Trophoblast cell (in vitro differentiated cells and primary cell): ENCODE data around the gene CABP4.
A peak's percentile ranks its signal among the peaks of the same experiment; 100 is the strongest.

Experiments
- DNase-seq, 2 donors: peaks; one replicate each; pipeline ENCODE4 v3.0.0-alpha.2; 2016
- H2AFZ ChIP-seq: 2 replicates; pipeline ENCODE4 v1.6.1; 2013; ENCODE audit warnings: low read length, moderate library complexity, mild to moderate bottlenecking; ENCODE audit not compliant: insufficient read depth, poor library complexity
- H2AK5ac ChIP-seq: 2 replicates; pipeline ENCODE4 v1.6.1; 2013; ENCODE audit warnings: mild to moderate bottlenecking, low read length
- H2BK120ac ChIP-seq: 2 replicates; pipeline ENCODE4 v1.6.1; 2013; ENCODE audit warnings: low read length, mild to moderate bottlenecking, moderate library complexity; ENCODE audit not compliant: insufficient read depth, poor library complexity
- H2BK12ac ChIP-seq: 2 replicates; pipeline ENCODE4 v1.6.1; 2013; ENCODE audit warnings: mild to moderate bottlenecking, low read length, moderate library complexity
- H2BK5ac ChIP-seq: 2 replicates; pipeline ENCODE4 v1.6.1; 2013; ENCODE audit warnings: low read length, low read depth, moderate library complexity, mild to moderate bottlenecking; ENCODE audit not compliant: poor library complexity
- H3K14ac ChIP-seq: 2 replicates; pipeline ENCODE4 v1.6.1; 2013; ENCODE audit warnings: mild to moderate bottlenecking, low read length
- H3K18ac ChIP-seq: 2 replicates; pipeline ENCODE4 v1.6.1; 2013; ENCODE audit warnings: mild to moderate bottlenecking, low read length
- H3K23ac ChIP-seq: 2 replicates; pipeline ENCODE4 v1.6.1; 2013; ENCODE audit warnings: low read length
- H3K27ac ChIP-seq: 2 replicates; pipeline ENCODE4 v1.5.1; 2013; ENCODE audit warnings: low read depth, mild to moderate bottlenecking, inconsistent platforms, low read length, moderate library complexity
- H3K27me3 ChIP-seq: 2 replicates; pipeline ENCODE4 v1.6.1; 2013; ENCODE audit warnings: inconsistent platforms, mild to moderate bottlenecking, low read length, moderate library complexity; ENCODE audit not compliant: insufficient read depth
- H3K36me3 ChIP-seq, 2 experiments: 1 replicate in 1 of 2; 2 replicates in 1 of 2; pipeline ENCODE4 v1.6.1; 2013; ENCODE audit warnings: low read length in 2 of 2, mild to moderate bottlenecking in 2 of 2, moderate library complexity in 1 of 2; ENCODE audit not compliant: insufficient read depth in 2 of 2, control insufficient read depth in 1 of 2
- H3K4ac ChIP-seq: 2 replicates; pipeline ENCODE4 v1.6.1; 2013; ENCODE audit warnings: low read depth, mild to moderate bottlenecking, low read length, moderate library complexity
- H3K4me1 ChIP-seq, 2 experiments: 1 replicate in 1 of 2; 2 replicates in 1 of 2; pipeline ENCODE4 v1.6.1; 2013; ENCODE audit warnings: low read length in 2 of 2, mild to moderate bottlenecking in 2 of 2, moderate library complexity in 1 of 2; ENCODE audit not compliant: insufficient read depth in 2 of 2, control insufficient read depth in 1 of 2
- H3K4me2 ChIP-seq: 2 replicates; pipeline ENCODE4 v1.6.1; 2013; ENCODE audit warnings: inconsistent platforms, mild to moderate bottlenecking, low read length, moderate library complexity
- H3K4me3 ChIP-seq: 2 replicates; pipeline ENCODE4 v1.5.1; 2013; ENCODE audit warnings: mild to moderate bottlenecking, low read depth, low read length, inconsistent platforms
- H3K79me1 ChIP-seq: one replicate; pipeline ENCODE4 v1.6.1; 2013; ENCODE audit warnings: low read length
- H3K79me2 ChIP-seq: 2 replicates; pipeline ENCODE4 v1.6.1; 2013; ENCODE audit warnings: low read length, mild to moderate bottlenecking; ENCODE audit not compliant: control insufficient read depth, insufficient read depth, poor library complexity
- H3K9ac ChIP-seq: 2 replicates; pipeline ENCODE4 v1.6.1; 2013; ENCODE audit warnings: mild to moderate bottlenecking, low read length
- H3K9me3 ChIP-seq: 2 replicates; pipeline ENCODE4 v1.6.1; 2013; ENCODE audit warnings: low read depth, mild to moderate bottlenecking, control low read depth, inconsistent platforms, low read length; ENCODE audit not compliant: insufficient read depth
- H4K12ac ChIP-seq: 2 replicates; pipeline ENCODE4 v1.6.1; 2013; ENCODE audit warnings: low read depth, mild to moderate bottlenecking, low read length, moderate library complexity
- H4K8ac ChIP-seq: 2 replicates; pipeline ENCODE4 v1.6.1; 2013; ENCODE audit warnings: low read depth, mild to moderate bottlenecking, low read length, moderate library complexity
- H4K91ac ChIP-seq: one replicate; pipeline ENCODE4 v1.6.1; 2013; ENCODE audit warnings: low read depth, mild to moderate bottlenecking, low read length, moderate library complexity
- WGBS: extraction: QIAGEN DNeasy Blood & Tissue Kit; methylation state at CpG from one replicate; pipeline ENCODE4 v1.1.7; 2013; ENCODE audit warnings: missing lambda C conversion rate; ENCODE audit not compliant: insufficient read length, insufficient coverage; ENCODE audit errors: extremely low coverage; 5-methylcytosine and 5-hydroxymethylcytosine counted together

CABP4 gene

GRCh38 chr11:67452141-67452952 lies 2.8 kb upstream of the CABP4 start, which contains the start of gene GPR152:
GPR152 (minus strand) TSS chr11:67452729; CDS start chr11:67452724, 5 bp downstream.
- no peak for DNase-seq
- Histone ChIP-seq H4K91ac (no peak within 1 kb of the TSS), H3K27ac (no peak within 1 kb of the TSS), H3K4me2 (no peak within 1 kb of the TSS), H3K36me3 (no peaks in the 10 kb centered on the region), H3K27me3 (no peaks in the 10 kb centered on the region), H3K9me3 (peaks cover 4% of the 10 kb centered on the region), H3K4me3 (no peak within 1 kb of the TSS), H3K4me1 (no peaks in the 10 kb centered on the region), H4K12ac (no peak within 1 kb of the TSS), H2BK120ac (no peak within 1 kb of the TSS), H3K14ac (no peak within 1 kb of the TSS), H3K18ac (no peak within 1 kb of the TSS), H3K79me1 (peaks cover 2% of the 10 kb centered on the region), H3K23ac (no peak within 1 kb of the TSS), H2BK12ac (no peak within 1 kb of the TSS), H3K9ac (no peak within 1 kb of the TSS), H3K4ac (no peak within 1 kb of the TSS), H4K8ac (no peak within 1 kb of the TSS), H3K79me2 (no peaks in the 10 kb centered on the region), H2AFZ (no peak within 1 kb of the TSS), H2AK5ac (no peak within 1 kb of the TSS), H2BK5ac (no peak within 1 kb of the TSS)
- WGBS: no CpG with 5 or more reads among the region's 33 CpGs

GRCh38 chr11:67453816-67454732 lies 1.1 kb upstream of the CABP4 start:
- WGBS: no CpG with 5 or more reads among the region's 21 CpGs
- Histone ChIP-seq H2BK5ac (no peak overlapping the region), H3K4me2 (no peak overlapping the region), H2AK5ac (no peak overlapping the region), H2AFZ (no peak overlapping the region), H3K9me3 (peaks cover 4% of the 10 kb centered on the region), H4K8ac (no peak overlapping the region), H3K23ac (no peak overlapping the region), H3K27ac (no peak overlapping the region), H2BK120ac (no peak overlapping the region), H3K79me2 (no peaks in the 10 kb centered on the region), H3K4me1 (no peaks in the 10 kb centered on the region), H3K14ac (no peak overlapping the region), H3K9ac (no peak overlapping the region), H3K27me3 (no peaks in the 10 kb centered on the region), H2BK12ac (no peak overlapping the region), H3K4me3 (no peak overlapping the region), H4K91ac (no peak overlapping the region), H3K79me1 (no peaks in the 10 kb centered on the region), H3K36me3 (no peaks in the 10 kb centered on the region), H3K4ac (no peak overlapping the region), H3K18ac (no peak overlapping the region), H4K12ac (no peak overlapping the region)
- DNase-seq: no peak

GRCh38 chr11:67456068-67456705 lies 1.0 kb downstream of the CABP4 start:
- no peak overlapping the region for H3K4me2 ChIP-seq
- no peak overlapping the region for H4K8ac ChIP-seq
- no peak overlapping the region for H2BK120ac ChIP-seq
- H3K9ac ChIP-seq: no peak overlapping the region
- H3K4ac ChIP-seq: no peak overlapping the region
- H3K79me2 ChIP-seq: no peaks in the 10 kb centered on the region
- H3K9me3 ChIP-seq: peaks cover 4% of the 10 kb centered on the region
- H3K18ac ChIP-seq: no peak overlapping the region
- H3K27me3 ChIP-seq: no peaks in the 10 kb centered on the region
- no peaks in the 10 kb centered on the region for H3K36me3 ChIP-seq
- H4K91ac ChIP-seq: no peak overlapping the region
- H3K14ac ChIP-seq: no peak overlapping the region
- H2BK5ac ChIP-seq: no peak overlapping the region
- H2AK5ac ChIP-seq: no peak overlapping the region
- WGBS: no CpG with 5 or more reads among the region's 25 CpGs
- no peak overlapping the region for H2AFZ ChIP-seq
- no peaks in the 10 kb centered on the region for H3K4me1 ChIP-seq
- no peak overlapping the region for H2BK12ac ChIP-seq
- H3K27ac ChIP-seq: no peak overlapping the region
- H3K23ac ChIP-seq: no peak overlapping the region
- H3K4me3 ChIP-seq: no peak overlapping the region
- no peaks in the 10 kb centered on the region for H3K79me1 ChIP-seq
- H4K12ac ChIP-seq: no peak overlapping the region
- DNase-seq: no peak

GRCh38 chr11:67457453-67457852 lies 2.3 kb downstream of the CABP4 start:
- H3K14ac ChIP-seq: no peak overlapping the region

More at GRCh38 chr11:67457453-67457852, 2.3 kb downstream of the CABP4 start:
- H3K9ac ChIP-seq: no peak overlapping the region
- peak overlapping the region; percentile 10 for H3K4me3 ChIP-seq
- H2BK120ac ChIP-seq: no peak overlapping the region
- H3K27ac ChIP-seq: no peak overlapping the region
- no peak for DNase-seq
- H3K23ac ChIP-seq: no peak overlapping the region
- H4K91ac ChIP-seq: no peak overlapping the region
- no peak overlapping the region for H3K4me2 ChIP-seq
- H4K8ac ChIP-seq: no peak overlapping the region
- H3K79me1 ChIP-seq: no peaks in the 10 kb centered on the region
- no peak overlapping the region for H2AK5ac ChIP-seq
- no peaks in the 10 kb centered on the region for H3K4me1 ChIP-seq
- no peak overlapping the region for H2BK12ac ChIP-seq
- no peak overlapping the region for H3K18ac ChIP-seq
- no peak overlapping the region for H4K12ac ChIP-seq
- H2AFZ ChIP-seq: no peak overlapping the region
- peaks cover 2% of the 10 kb centered on the region for H3K9me3 ChIP-seq
- H2BK5ac ChIP-seq: no peak overlapping the region
- no CpG with 5 or more reads among the region's 12 CpGs for WGBS
- H3K36me3 ChIP-seq: no peaks in the 10 kb centered on the region
- H3K27me3 ChIP-seq: no peaks in the 10 kb centered on the region
- H3K79me2 ChIP-seq: no peaks in the 10 kb centered on the region
- H3K4ac ChIP-seq: no peak overlapping the region
